ENCODE results near the gene LY6G6F. TPM values are rescaled to one million over a fixed set of nuclear protein-coding genes. Genes with fewer than 3 reads are reported as not detected.

LY6G6F gene
- total and polyA plus RNA-seq, 2 of the 13 experiments (the other 11 are each of a cell fraction or from before 2014, with no cell fraction given) = not detected

GRCh38 chr6:31739639-31740396, 33.2 kb downstream of the LY6G6F start, which contains the start of gene MSH5 (continued):
- TF ChIP-seq ARID5B (CRISPR knock-in tag; IDR thresholded peaks at IDR 0.05) (peak; percentile 41; the same call in 1 of the 2 replicates), ZNF282 (IDR thresholded peaks at IDR 0.05; ENCODE audit: partially characterized antibody) (no peak), AHR (CRISPR knock-in tag; IDR thresholded peaks at IDR 0.05) (peak; percentile 89; the same call in 1 of the 2 replicates), ZNF780A (CRISPR knock-in tag; IDR thresholded peaks at IDR 0.05) (no peak; the same call in 1 of the 2 replicates), ZSCAN12 (CRISPR knock-in tag; IDR thresholded peaks at IDR 0.05) (peak; percentile 73; the same call in 1 of the 2 replicates), DZIP1 (CRISPR knock-in tag; IDR thresholded peaks at IDR 0.05) (peak; percentile 96), ARNT2 (CRISPR knock-in tag; IDR thresholded peaks at IDR 0.05; ENCODE audit: low read depth) (peak; percentile 98), ZFYVE20 (CRISPR knock-in tag; IDR thresholded peaks at IDR 0.05; ENCODE audit: borderline replicate concordance, low read depth) (peak; percentile 95), ZNF20 (CRISPR knock-in tag; IDR thresholded peaks at IDR 0.05) (peak; percentile 91), NCOA2 (CRISPR knock-in tag; IDR thresholded peaks at IDR 0.05) (no peak; the same call in none of the 2 replicates), ZNF468 (CRISPR knock-in tag; IDR thresholded peaks at IDR 0.05) (0 out of 2 replicates have a peak, but pooled peaks have one; percentile 56), U2AF2 (IDR thresholded peaks at IDR 0.05; ENCODE audit: low read depth, low read length) (no peak), ARNTL (CRISPR knock-in tag; IDR thresholded peaks at IDR 0.05) (peak; percentile 95), GATA4 (IDR thresholded peaks at IDR 0.05; ENCODE audit: borderline replicate concordance, low read depth) (0 out of 2 replicates have a peak, but pooled peaks have one; percentile 47), ZBTB42 (CRISPR knock-in tag; IDR thresholded peaks at IDR 0.05) (peak; percentile 97), ZNF597 (CRISPR knock-in tag; IDR thresholded peaks at IDR 0.05) (no peak), ZNF777 (CRISPR knock-in tag; IDR thresholded peaks at IDR 0.05) (no peak), ZFAT (CRISPR knock-in tag; conservative IDR thresholded peaks at IDR 0.05) (no peak), ZSCAN21 (CRISPR knock-in tag; IDR thresholded peaks at IDR 0.05; ENCODE audit: borderline replicate concordance) (peak; percentile 94), ATF5 (CRISPR knock-in tag; IDR thresholded peaks at IDR 0.05; ENCODE audit: low read depth) (peak; percentile 99), ZNF776 (CRISPR knock-in tag; IDR thresholded peaks at IDR 0.05) (peak; percentile 99), TSC22D2 (CRISPR knock-in tag; IDR thresholded peaks at IDR 0.05; ENCODE audit: borderline replicate concordance) (no peak)
